Progenitor cell of endocrine pancreas (in vitro differentiated cells): Measurements from ENCODE around the gene EARS2. TPM values are rescaled to one million over a fixed set of nuclear protein-coding genes. Genes with fewer than 3 reads are reported as not detected.
"Not testable (repeated sequence)": the region's sequence is repeated elsewhere in the genome, so short reads cannot be mapped to it uniquely, and the experiment has no call there.

Source experiments
- DNase-seq: peaks from one replicate; pipeline ENCODE4 v3.0.0; 2021; ENCODE audit warnings: low spot score; ENCODE audit not compliant: unreplicated experiment
- H3K27ac Mint-ChIP-seq: 2 replicates; pipeline ENCODE4 v1.8.0; 2021; ENCODE audit warnings: mild to moderate bottlenecking, moderate library complexity, mixed read lengths
- H3K27me3 Mint-ChIP-seq: 2 replicates; pipeline ENCODE4 v1.8.0; 2021; ENCODE audit warnings: mixed read lengths
- H3K36me3 Mint-ChIP-seq: 2 replicates; pipeline ENCODE4 v1.8.0; 2022; ENCODE audit warnings: mixed read lengths; ENCODE audit not compliant: insufficient read depth
- H3K4me1 Mint-ChIP-seq: 2 replicates; pipeline ENCODE4 v1.8.0; 2021; ENCODE audit warnings: low read depth, mixed read lengths
- H3K4me3 Mint-ChIP-seq: 2 replicates; pipeline ENCODE4 v1.8.0; 2021; ENCODE audit warnings: low read depth, mild to moderate bottlenecking, moderate library complexity, mixed read lengths
- H3K9me3 Mint-ChIP-seq: 2 replicates; pipeline ENCODE4 v1.8.0; 2021; ENCODE audit warnings: low read depth, mixed read lengths
- CTCF ChIP-seq: fragments of 200-600 bp; sonication (generic); IDR thresholded peaks from one replicate; pipeline ENCODE4 v1.5.0; 2021; ENCODE audit warnings: antibody characterized with exemption, mild to moderate bottlenecking; ENCODE audit not compliant: unreplicated experiment
- total RNA-seq: library from RNA; stranded (reverse); gene quantifications from 2 replicates; pipeline ENCODE4 v1.2.1, GENCODE V29; 2021

EARS2 gene
- total RNA-seq, 1 donor from 2014 or later, result 24.7 TPM

GRCh38 chr16:23594186-23594585 lies 37.0 kb upstream of the EARS2 start:
- peaks cover 5% of the 10 kb centered on the region for H3K4me1 Mint-ChIP-seq
- no peak for TF ChIP-seq CTCF
- H3K4me3 Mint-ChIP-seq, result peak overlapping the region; percentile 14
- no peak overlapping the region for H3K27ac Mint-ChIP-seq
- no peaks in the 10 kb centered on the region for H3K9me3 Mint-ChIP-seq
- DNase-seq, result no peak
- peaks cover 13% of the 10 kb centered on the region for H3K36me3 Mint-ChIP-seq
- H3K27me3 Mint-ChIP-seq, result no peaks in the 10 kb centered on the region

DNA sequence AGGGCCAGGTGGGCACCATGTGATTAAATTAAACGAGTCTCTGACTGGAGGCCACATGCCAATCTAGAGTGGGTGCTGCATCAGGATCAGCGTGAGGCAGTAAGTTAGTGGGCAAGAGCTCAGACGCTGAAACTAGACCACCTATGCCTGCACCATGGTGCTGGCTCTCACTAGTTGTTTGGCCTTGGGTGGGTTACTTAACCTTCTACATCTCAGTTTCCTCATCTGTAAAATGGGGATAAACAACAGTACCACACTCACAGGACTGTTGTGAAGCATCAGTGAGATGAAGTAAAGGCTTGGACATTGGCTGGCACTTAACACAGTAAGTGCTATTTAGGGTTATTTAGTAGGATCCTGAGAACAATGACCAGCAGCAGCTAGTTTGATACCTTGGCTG lies 33.0 kb upstream of the EARS2 start:
- Mint-ChIP-seq H3K27me3 (no peaks in the 10 kb centered on the region), H3K4me3 (no peak overlapping the region), H3K4me1 (peaks cover 3% of the 10 kb centered on the region), H3K27ac (no peak overlapping the region), H3K9me3 (no peaks in the 10 kb centered on the region), H3K36me3 (peaks cover 17% of the 10 kb centered on the region)
- TF ChIP-seq CTCF, result no peak
- no peak for DNase-seq

DNA sequence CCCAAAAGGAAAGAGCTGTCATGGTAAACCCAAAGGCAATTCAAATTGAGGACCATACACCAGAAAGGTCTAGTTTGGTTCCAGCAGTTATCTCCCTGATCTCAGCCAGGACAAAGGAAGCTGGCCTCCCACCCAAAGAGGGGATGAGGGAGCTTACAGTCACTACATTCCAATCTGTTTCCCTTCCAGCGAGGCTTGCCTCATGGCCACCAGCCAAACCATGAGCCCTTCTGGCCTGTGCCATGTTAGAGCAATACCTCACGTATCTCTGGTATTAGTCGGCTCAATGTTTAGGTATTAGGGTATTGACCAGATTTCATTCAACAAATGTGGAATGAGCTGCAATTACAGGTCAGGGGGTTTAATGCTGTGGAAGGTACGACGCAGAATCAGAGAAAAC lies 30.6 kb upstream of the EARS2 start:
- peaks cover 21% of the 10 kb centered on the region for H3K36me3 Mint-ChIP-seq
- DNase-seq, result no peak
- H3K27me3 Mint-ChIP-seq, result no peaks in the 10 kb centered on the region
- no peak for TF ChIP-seq CTCF
- no peak overlapping the region for H3K4me3 Mint-ChIP-seq
- H3K9me3 Mint-ChIP-seq, result no peaks in the 10 kb centered on the region
- no peak overlapping the region for H3K27ac Mint-ChIP-seq
- no peaks in the 10 kb centered on the region for H3K4me1 Mint-ChIP-seq

DNA sequence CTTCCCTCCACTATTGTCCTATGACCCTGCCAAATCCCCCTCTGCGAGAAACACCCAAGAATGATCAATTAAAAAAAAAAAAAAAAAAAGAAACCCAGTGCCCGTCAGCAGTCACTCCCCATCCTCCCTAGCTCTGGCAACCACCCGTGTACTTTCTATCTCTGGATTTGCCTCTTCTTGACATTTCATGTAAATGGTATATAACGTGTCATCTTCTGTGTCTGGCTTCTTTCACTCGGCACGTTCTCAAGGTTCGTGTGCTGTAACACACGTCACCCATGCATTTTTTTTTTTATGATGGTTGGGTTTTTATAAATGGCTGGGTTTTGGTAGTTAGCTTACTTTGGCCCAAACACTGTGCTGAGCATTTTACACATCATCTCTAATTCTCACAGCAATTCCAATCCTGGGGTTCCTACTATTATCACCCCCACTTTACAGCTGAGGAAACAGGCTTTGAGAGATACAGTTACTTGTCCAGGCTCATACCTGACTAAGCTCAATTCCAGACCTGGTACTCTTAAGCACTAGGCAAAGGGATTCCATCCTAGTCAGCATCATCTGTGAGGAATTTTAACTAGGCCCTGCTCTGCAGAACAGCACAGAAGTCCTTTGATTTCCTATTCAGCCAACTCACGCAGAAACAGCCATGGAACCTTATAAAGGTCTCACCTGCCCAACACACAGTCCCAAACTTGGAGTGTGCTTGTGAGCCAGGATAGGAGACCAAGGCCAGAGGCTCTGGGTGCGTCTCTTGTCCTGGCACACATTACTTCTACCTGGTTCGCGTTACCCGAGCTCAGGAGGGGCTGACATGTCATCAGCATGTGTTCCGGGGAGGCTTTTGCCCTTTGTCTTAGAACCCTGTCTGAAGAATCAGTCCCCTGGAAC lies 27.3 kb upstream of the EARS2 start:
- no peaks in the 10 kb centered on the region for H3K27me3 Mint-ChIP-seq
- no peak overlapping the region for H3K27ac Mint-ChIP-seq
- peaks cover 16% of the 10 kb centered on the region for H3K36me3 Mint-ChIP-seq
- no peak overlapping the region for H3K4me3 Mint-ChIP-seq
- H3K4me1 Mint-ChIP-seq, result no peaks in the 10 kb centered on the region
- no peak for TF ChIP-seq CTCF
- no peaks in the 10 kb centered on the region for H3K9me3 Mint-ChIP-seq
- DNase-seq, result no peak

GRCh38 chr16:23583271-23583670 lies 26.1 kb upstream of the EARS2 start:
- H3K9me3 Mint-ChIP-seq, DNase-seq, H3K27ac Mint-ChIP-seq, H3K4me1 Mint-ChIP-seq, H3K4me3 Mint-ChIP-seq, H3K27me3 Mint-ChIP-seq: not testable (repeated sequence)
- peaks cover 14% of the 10 kb centered on the region for H3K36me3 Mint-ChIP-seq

DNA sequence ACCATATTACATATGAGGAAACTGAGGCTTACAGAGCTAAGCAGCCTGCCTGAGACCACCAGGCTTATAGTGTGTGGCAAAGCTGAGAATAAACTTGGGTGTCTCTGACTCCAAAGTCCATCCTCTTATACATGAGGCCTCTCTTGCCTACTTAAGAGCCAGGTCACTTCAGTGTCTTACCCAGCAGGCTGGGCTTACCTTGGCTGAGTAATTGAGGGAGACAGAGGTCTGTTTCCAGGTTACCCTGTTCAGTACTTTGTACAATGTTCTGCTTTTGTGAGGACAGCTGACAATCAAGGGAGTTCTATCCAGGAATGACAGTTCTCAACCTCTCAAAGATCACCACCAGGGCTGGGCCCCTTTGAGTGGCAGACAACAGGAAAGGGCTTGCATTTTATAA lies 24.6 kb upstream of the EARS2 start:
- H3K36me3 Mint-ChIP-seq, result peaks cover 14% of the 10 kb centered on the region

More for the DNA sequence above, 24.6 kb upstream of the EARS2 start:
- no peak for DNase-seq
- no peak overlapping the region for H3K4me3 Mint-ChIP-seq
- TF ChIP-seq CTCF, result no peak
- H3K4me1 Mint-ChIP-seq, result no peaks in the 10 kb centered on the region
- H3K27ac Mint-ChIP-seq, result no peak overlapping the region
- no peaks in the 10 kb centered on the region for H3K9me3 Mint-ChIP-seq
- H3K27me3 Mint-ChIP-seq, result no peaks in the 10 kb centered on the region
